Adrenal gland (tissue), 5 donors: ENCODE results near the gene SHB.

ENCODE experiments used
- CTCF ChIP-seq, 6 experiments: fragments of 450-650 bp in 4 of 6; fragments of 200-600 bp in 2 of 6; sonication (generic) in 1 of 6; IDR thresholded peaks; 1 replicate in 5 of 6; 2 replicates in 1 of 6; pipeline versions ENCODE4 v1.5.1 to v1.8.0; 2016 to 2021; ENCODE audit warnings: antibody characterized with exemption in 6 of 6, mild to moderate bottlenecking in 2 of 6, moderate library complexity in 1 of 6
- POLR2A ChIP-seq, 2 donors: fragments of 450-650 bp; IDR thresholded peaks; one replicate each; pipeline ENCODE4 v1.6.1; 2017; ENCODE audit warnings: antibody characterized with exemption in 2 of 2, mild to moderate bottlenecking in 2 of 2, moderate library complexity in 1 of 2
- donor health status: DM: no; HTN: no; CAD: no.

DNA sequence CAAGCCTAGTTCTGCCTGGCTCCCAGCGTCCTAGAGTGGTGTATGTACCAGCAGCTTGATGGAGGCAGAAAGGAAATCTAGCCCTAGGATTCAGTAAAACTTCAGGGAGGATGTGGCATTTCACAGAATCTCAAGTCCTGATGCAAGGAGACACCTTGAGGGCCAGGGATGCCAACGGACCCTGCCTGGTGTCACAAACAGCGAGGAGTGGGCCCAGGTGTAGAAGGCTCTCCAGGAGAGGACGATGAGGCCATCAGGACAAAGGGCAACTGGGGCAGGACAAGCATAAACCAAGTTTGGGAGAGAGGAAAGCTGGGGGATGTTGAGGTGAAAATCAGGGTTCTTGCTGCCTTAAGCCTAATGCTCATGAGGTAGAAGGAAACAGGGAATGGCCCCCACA lies 83.0 kb downstream of the SHB start:
- no peak for TF ChIP-seq CTCF (IDR thresholded peaks at IDR 0.05)
- TF ChIP-seq POLR2A (IDR thresholded peaks at IDR 0.05), result no peak
